Fibroblast of peridontal ligament (primary cell): Measurements from ENCODE around the gene OPRL1.

Experiments
- DNase-seq: peaks from one replicate; pipeline ENCODE4 v3.0.0-alpha.2; 2010; ENCODE audit errors: extremely low read depth

The OPRL1 gene

DNA sequence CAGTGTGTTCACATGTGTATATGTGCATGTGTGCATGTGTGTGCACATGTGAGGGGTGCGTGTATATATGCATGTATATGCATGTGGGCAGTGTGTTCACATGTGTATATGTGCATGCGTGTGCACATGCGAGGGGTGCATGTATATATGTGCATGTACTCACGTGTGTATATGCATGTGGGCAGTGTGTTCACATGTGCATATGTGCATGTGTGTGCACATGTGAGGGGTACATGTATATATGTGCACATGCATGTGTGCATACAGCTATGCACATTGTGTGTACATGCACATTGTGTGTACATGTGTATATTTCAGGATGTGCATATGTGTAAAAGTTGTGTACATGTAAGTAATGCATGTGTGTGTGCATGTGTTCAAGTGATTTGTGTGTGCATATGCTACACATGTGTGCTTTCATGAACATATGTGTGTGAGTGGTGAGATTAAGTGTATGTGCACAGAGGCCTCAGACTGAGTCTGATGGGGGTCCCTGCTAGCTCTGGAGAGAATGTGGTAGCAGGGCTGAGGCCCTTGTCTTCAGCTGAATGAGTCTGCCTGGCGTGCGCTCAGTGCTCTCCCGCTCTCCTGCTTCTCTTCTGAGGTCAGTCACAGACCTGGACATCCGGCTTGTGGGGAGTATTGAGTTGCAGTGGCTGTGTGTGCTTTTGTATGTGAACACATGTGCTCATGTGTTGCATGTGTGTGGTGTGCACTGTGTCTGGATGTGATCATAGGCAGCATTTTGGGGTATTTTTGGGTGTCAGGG, 64.4 kb downstream of the OPRL1 start:
- no peak for DNase-seq

DNA sequence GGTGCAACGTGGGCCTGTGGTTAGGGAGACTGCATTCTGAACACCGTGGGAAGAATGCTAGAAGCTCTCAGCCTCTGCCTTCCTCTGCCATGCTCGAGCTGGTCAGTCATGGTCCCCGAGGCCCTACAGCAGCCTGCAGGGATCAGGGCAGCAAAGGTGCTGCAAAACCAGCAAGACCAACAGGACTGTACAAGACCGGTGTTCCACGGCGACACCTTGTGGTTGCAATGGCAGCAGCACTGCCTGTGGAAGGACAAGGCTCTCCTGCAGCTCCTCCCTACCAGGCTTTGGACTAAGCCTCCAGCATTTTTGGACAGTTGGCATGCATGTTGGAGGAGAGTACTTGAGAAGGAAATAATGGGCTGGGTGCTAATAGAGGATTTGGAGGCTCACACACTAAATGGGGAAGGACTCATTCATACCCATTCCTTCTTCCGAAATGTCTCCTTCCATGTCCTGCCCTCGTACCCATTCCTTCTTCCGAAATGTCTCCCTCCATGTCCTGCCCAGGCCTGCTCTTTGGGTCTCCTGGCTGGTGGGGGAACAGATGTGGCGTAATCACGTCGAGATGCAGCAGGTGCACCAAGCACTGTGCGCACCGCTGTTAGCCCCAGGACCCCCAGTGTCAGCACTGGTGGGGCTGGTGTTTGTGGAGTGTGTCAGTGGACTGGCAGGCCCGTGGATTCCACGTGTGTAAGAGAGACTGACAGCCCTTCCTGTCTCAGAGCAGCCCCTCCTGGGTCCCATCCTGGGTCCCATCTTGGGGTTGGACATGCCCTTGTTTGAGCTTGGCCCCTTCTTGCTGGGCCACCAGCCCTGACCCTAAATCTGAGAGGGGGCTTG, 65.8 kb downstream of the OPRL1 start:
- no peak for DNase-seq

DNA sequence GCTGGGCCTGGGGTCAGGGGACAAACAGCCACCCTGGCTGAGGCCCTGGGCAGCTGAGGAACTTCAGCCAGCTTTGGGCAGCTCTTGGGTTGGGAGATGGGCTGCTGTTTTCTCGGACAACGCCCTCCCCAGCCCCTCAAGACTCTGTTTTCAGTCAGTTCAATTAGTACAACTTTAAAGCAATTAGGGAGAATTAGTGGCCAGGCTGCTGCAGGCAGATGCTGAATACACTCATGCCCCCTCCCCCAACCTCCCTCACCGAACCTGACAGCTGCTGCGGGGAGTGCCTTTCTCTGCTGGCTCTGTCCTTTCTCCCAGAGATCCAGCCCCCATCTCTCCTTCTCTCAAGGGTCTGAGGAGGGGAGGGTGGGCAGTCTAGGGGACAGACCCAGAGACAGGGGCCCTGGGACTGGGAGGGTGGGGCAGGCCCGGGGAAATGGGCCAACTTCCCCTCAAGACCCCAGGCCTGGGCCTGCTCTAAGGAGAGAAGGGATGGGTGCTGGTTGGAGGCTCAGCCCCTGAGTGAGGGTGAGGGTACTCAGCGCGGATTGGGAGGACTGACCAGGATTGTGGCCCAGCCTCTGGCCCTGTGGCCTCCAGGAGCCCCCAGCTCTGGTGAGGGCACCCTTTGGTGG, 66.5 kb downstream of the OPRL1 start:
- no peak for DNase-seq

DNA sequence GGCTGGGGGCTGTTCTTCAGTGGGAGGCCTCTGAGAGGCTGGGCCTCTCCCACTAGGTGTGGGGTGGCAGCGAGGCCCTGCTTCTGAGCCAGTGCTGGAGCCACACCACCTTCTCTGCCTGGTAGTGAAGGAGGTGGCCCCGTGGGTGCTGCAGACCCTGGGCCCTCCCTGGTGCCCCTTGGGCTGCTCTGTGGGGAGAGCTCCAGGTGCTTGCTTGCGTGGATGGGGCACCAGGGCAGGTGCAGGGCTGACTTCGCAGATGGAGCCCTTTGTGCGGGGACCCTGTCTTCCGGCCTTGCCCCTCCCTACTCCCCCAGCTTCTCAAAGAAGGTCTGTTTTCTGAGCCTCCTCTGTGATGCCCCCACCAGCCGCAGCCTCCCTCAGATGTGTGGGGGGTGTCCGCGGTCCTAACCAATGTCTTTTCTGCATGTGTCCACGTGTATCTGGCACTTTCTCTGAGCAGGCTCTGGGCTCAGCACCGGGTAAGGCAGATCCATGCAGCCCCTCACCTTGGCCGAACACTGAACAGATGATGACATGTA, 67.1 kb downstream of the OPRL1 start:
- no peak for DNase-seq

DNA sequence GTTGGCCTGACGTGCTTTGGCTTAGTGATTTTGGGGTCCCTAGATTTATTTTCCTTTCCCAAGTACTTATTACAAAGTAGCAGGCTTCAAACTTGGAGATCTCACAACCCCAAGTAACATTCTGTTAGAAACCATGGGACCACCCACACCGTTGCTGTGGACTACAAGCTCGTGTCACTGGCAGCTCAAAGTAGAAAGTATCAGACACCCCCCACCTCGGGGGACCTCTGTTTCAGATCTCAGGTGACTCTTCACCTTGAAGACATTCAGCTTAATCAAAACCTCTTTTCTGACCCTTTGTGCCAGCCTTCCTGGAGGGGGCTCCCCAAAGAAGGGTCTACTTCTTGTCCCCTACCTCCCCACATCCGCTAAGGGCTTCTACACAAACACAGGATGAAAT, 68.7 kb downstream of the OPRL1 start:
- no peak for DNase-seq

DNA sequence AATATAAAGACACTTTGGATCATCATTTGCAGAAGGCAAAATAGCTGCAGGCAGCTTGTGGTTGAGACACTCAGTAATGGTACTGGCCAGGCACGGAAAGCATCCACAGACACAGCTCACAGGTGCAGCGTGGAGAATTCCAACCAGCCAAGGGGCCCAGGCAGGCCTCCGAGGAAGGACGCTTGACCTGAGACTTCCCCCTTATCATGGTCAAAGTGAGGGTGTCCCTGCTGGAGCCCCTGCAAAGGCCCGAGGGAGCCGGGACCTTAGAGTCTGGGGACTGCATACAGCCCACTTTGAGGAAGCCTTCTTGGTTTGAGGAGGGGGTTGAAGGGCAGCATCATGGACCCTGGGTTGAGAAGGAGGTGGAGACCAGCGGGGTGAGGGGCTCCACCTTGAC, 69.3 kb downstream of the OPRL1 start:
- no peak for DNase-seq

DNA sequence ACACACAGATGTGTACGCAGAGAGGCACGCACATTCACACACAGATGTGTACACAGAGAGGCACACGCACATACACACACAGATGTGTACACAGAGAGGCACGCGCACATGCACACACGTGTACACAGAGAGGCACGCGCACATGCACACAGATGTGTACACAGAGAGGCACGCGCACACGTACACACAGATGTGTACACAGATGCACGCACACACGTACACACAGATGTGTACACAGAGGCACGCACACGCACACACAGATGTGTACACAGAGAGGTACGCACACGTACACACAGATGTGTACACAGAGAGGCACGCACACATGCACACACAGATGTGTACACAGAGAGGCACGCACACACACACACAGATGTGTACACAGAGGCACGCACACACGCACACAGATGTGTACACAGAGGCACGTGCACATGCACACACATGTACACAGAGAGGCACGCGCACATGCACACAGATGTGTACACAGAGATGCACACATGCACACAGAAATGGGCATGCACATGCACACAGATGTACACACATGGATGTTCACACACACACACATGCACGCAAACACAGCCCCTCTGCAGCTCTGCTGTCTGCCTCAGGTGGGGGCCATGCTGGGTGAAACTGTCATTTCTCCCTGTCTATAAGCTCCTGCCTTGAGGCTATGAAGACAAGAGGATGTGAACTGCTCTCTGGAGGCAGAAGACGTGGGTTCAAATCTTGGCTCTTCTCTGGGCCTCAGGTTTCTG, 70.1 kb downstream of the OPRL1 start:
- DNase-seq, result no peak
